Right lobe of liver (tissue), 4 donors: Measurements from ENCODE around the gene NLGN1.

Source experiments
- POLR2A ChIP-seq: fragments of 450-650 bp; IDR thresholded peaks from one replicate; pipeline ENCODE4 v1.6.1; 2017; ENCODE audit warnings: antibody characterized with exemption, mild to moderate bottlenecking
- TF ChIP-seq, protein P1 (sequence below), 4 donors: fragments of 200-600 bp in 3 of 4; fragments of 450-650 bp in 1 of 4; IDR thresholded peaks; one replicate each; pipeline versions ENCODE4 v1.5.1 to v1.8.0; 2016 to 2022; ENCODE audit warnings: antibody characterized with exemption in 4 of 4, mild to moderate bottlenecking in 2 of 4
- donor health status: DM: no; HTN: no; CAD: no.
- donor health status: DM: no; HTN: no; CAD: no.
- donor health status: DM: no; HTN: yes; CAD: no.

DNA sequence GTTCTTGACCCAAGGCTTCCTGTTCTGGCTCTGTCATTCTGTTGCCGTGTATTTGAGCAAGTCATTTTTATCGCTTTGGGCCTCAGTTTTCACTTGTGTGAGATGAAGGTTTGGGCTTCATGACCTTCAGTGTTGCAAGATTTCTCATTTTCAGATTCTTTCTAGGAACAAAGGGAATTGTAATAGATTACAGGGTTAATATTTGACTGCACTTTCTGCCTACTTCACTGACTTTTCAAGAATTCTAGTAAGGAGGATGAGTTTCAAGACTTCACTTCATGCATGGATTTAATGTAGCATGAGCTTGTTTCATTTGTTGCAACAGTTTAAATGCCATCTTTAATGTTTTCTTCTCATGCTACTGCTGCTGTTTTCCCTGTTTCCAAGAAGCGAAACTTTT, 226.5 kb downstream of the NLGN1 start:
- TF ChIP-seq, protein P1, sequence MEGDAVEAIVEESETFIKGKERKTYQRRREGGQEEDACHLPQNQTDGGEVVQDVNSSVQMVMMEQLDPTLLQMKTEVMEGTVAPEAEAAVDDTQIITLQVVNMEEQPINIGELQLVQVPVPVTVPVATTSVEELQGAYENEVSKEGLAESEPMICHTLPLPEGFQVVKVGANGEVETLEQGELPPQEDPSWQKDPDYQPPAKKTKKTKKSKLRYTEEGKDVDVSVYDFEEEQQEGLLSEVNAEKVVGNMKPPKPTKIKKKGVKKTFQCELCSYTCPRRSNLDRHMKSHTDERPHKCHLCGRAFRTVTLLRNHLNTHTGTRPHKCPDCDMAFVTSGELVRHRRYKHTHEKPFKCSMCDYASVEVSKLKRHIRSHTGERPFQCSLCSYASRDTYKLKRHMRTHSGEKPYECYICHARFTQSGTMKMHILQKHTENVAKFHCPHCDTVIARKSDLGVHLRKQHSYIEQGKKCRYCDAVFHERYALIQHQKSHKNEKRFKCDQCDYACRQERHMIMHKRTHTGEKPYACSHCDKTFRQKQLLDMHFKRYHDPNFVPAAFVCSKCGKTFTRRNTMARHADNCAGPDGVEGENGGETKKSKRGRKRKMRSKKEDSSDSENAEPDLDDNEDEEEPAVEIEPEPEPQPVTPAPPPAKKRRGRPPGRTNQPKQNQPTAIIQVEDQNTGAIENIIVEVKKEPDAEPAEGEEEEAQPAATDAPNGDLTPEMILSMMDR (IDR thresholded peaks at IDR 0.05), result no peak
- no peak for TF ChIP-seq POLR2A
